Left cardiac atrium (tissue), 4 donors: ENCODE results near the gene TRIP4. TPM values are rescaled to one million over a fixed set of nuclear protein-coding genes. Genes with fewer than 3 reads are reported as not detected.
A peak's percentile ranks its signal among the peaks of the same experiment; 100 is the strongest.
"Not testable (repeated sequence)": the region's sequence is repeated elsewhere in the genome, so short reads cannot be mapped to it uniquely, and the experiment has no call there.

Experiments
- ATAC-seq, 2 donors: fragments of 200-7000 bp; cut with Tn5 transposase; one replicate each; pipeline ENCODE4 v1.9.1; 2020; ENCODE audit warnings: mild to moderate bottlenecking in 2 of 2, moderate library complexity in 2 of 2
- DNase-seq: peaks from one replicate; pipeline ENCODE4 v3.0.0-alpha.2; 2020
- intact Hi-C, 2 donors: fragments of 100-400 bp; cut with DNase I; formaldehyde crosslinking; loops; one replicate each; pipeline versions ENCODE4 v1.14.1 to v1.15.1; 2022 to 2023
- total RNA-seq, 2 donors: library from RNA; stranded (reverse); fragmentation: NEBNext Ultra II Directional; extraction: Animal tissue kit (Norgen Biotek cat#: 25700); gene quantifications; one replicate each; pipeline ENCODE4 v1.2.1, GENCODE V29; 2021
- donor health status: DM: no; HTN: yes; CAD: no.
- donor health status: DM: no; HTN: yes; CAD: no; lungs with severe emphysema.
- donor health status: DM: yes; HTN: yes; CAD: no.
- donor health status: Dilated cardiomyopathy.

TRIP4 gene
- total RNA-seq, 2 donors from 2014 or later: 15.5 to 16.3 TPM

- intact Hi-C loops: loop anchor here in 1 of 2 donors (10.0 kb wide), 1 partner anchor 170 kb away; no protein-coding TSS in a partner anchor
- ATAC-seq (no peak), DNase-seq (no peak)
Measured at GRCh38 chr15:64464276-64465005, 76.8 kb downstream of the TRIP4 start.

- ATAC-seq: no peak
- no peak for DNase-seq
- intact Hi-C loops: loop anchor here in 1 of 2 donors (10.0 kb wide), 1 partner anchor 168 kb away; no protein-coding TSS in a partner anchor
Measured at GRCh38 chr15:64466408-64467141, 78.9 kb downstream of the TRIP4 start.

- intact Hi-C loops: no loop called here
- ATAC-seq: no peak
- DNase-seq: no peak
Measured at GRCh38 chr15:64472161-64472560, 84.5 kb downstream of the TRIP4 start.

- no peak for DNase-seq
- ATAC-seq: no peak
- intact Hi-C loops: no loop called here
Measured at GRCh38 chr15:64474846-64475245, 87.2 kb downstream of the TRIP4 start.

GRCh38 chr15:64476550-64476949 lies 88.9 kb downstream of the TRIP4 start:
- no peak for ATAC-seq
- intact Hi-C loops: no loop called here
- no peak for DNase-seq

GRCh38 chr15:64478863-64479262 lies 91.2 kb downstream of the TRIP4 start:
- ATAC-seq (peak in 1 of 2 donors; percentile 38), DNase-seq (no peak)
- intact Hi-C loops: no loop called here

- DNase-seq: no peak
- no peak for ATAC-seq
- intact Hi-C loops: no loop called here
Measured at GRCh38 chr15:64480891-64481290, 93.3 kb downstream of the TRIP4 start.

GRCh38 chr15:64483749-64484148 lies 96.1 kb downstream of the TRIP4 start:
- intact Hi-C loops: no loop called here
- ATAC-seq (no peak), DNase-seq (no peak)

- no peak for ATAC-seq
- intact Hi-C loops: no loop called here
Measured at GRCh38 chr15:64485796-64486195, 98.2 kb downstream of the TRIP4 start.

GRCh38 chr15:64490598-64491259 lies 103.1 kb downstream of the TRIP4 start:
- DNase-seq (no peak), ATAC-seq (no peak)
- intact Hi-C loops: no loop called here

More at GRCh38 chr15:64485796-64486195, 98.2 kb downstream of the TRIP4 start:
- no peak for DNase-seq

- no peak for ATAC-seq
- intact Hi-C loops: no loop called here
Measured at GRCh38 chr15:64493641-64494040, 106.0 kb downstream of the TRIP4 start.

GRCh38 chr15:64495968-64496367 lies 108.3 kb downstream of the TRIP4 start:
- intact Hi-C loops, DNase-seq, ATAC-seq: not testable (repeated sequence)

More at GRCh38 chr15:64493641-64494040, 106.0 kb downstream of the TRIP4 start:
- no peak for DNase-seq

- intact Hi-C loops: no loop called here
- DNase-seq (no peak), ATAC-seq (no peak)
Measured at GRCh38 chr15:64500695-64501395, 113.2 kb downstream of the TRIP4 start.

- no peak for DNase-seq
- no peak for ATAC-seq
- intact Hi-C loops: no loop called here
Measured at GRCh38 chr15:64501396-64501715, 113.7 kb downstream of the TRIP4 start.

GRCh38 chr15:64502151-64502550 lies 114.5 kb downstream of the TRIP4 start:
- intact Hi-C loops: no loop called here
- ATAC-seq (peak in 1 of 2 donors; percentile 23), DNase-seq (no peak)

- peak in 1 of 2 donors; percentile 27 for ATAC-seq
- intact Hi-C loops: no loop called here
Measured at GRCh38 chr15:64502551-64502950, 114.9 kb downstream of the TRIP4 start.

GRCh38 chr15:64503197-64503596 lies 115.6 kb downstream of the TRIP4 start:
- ATAC-seq: peak in 1 of 2 donors; percentile 21
- intact Hi-C loops: no loop called here
- DNase-seq: no peak

More at GRCh38 chr15:64502551-64502950, 114.9 kb downstream of the TRIP4 start:
- no peak for DNase-seq

- ATAC-seq: no peak
- intact Hi-C loops: no loop called here
- no peak for DNase-seq
Measured at GRCh38 chr15:64503640-64504039, 116.0 kb downstream of the TRIP4 start.
